Endometrium (tissue), 2 donors: ENCODE results near the gene AGAP1.

Experiments used
- FAIRE-seq: peaks from 2 replicates; lab custom pipeline; 2012; peaks lifted over from hg19 to GRCh38; lab: Jason Lieb, UNC
- donor health status: control.
- donor health status: control.

The AGAP1 gene

GRCh38 chr2:235712176-235712575 lies 218.3 kb downstream of the AGAP1 start:
- FAIRE-seq: no peak

DNA sequence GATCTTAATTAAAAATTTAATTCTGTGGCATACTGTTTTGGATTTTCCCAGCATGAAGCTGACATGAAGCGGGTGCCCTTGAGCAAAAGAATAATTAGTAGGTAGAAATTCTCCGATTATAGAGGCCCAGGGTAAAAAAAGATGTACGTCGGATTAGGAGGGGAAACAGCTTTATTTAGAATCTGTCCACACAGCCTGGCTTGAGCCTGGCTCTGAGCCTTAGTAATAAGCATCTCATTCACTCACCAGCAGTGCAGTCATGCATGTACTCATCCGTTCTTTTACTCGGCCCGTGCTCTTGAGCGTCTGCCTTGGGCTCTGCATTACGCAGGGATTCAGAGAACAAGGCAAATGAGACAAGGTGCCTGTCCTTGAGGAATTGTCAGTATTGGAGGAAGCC lies 219.3 kb downstream of the AGAP1 start:
- FAIRE-seq: no peak

GRCh38 chr2:235715601-235716000 lies 221.8 kb downstream of the AGAP1 start:
- no peak for FAIRE-seq

DNA sequence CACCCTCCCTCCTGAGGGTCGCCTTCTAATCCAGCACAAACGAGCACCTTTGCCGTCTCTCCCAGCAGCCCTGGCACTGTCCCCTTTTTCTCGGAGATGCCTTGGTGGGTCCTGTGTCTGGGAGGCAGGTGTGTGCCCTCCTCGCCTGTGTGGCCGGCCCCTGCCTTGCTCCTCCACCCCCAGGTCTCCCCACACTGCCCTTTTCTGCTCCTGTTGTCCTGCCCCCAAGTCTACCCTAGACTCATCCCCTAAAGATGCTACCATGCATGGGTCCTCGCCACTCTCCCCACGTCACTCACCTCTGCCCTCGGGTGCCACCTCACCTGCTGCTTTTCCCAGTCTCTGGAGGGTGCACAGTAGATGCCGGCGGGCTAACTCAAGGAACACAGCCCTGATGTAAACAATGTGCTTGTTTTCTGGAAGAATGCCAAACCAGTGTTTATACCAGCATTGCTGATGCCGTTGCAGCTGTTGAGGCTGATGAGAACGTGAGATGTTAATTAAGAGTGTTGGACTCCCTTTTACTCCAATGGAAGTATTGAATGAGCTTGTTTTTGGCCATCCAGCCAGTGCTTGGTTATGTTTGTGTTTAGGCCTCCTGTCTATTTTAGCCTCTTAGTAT lies 223.1 kb downstream of the AGAP1 start:
- FAIRE-seq: no peak

DNA sequence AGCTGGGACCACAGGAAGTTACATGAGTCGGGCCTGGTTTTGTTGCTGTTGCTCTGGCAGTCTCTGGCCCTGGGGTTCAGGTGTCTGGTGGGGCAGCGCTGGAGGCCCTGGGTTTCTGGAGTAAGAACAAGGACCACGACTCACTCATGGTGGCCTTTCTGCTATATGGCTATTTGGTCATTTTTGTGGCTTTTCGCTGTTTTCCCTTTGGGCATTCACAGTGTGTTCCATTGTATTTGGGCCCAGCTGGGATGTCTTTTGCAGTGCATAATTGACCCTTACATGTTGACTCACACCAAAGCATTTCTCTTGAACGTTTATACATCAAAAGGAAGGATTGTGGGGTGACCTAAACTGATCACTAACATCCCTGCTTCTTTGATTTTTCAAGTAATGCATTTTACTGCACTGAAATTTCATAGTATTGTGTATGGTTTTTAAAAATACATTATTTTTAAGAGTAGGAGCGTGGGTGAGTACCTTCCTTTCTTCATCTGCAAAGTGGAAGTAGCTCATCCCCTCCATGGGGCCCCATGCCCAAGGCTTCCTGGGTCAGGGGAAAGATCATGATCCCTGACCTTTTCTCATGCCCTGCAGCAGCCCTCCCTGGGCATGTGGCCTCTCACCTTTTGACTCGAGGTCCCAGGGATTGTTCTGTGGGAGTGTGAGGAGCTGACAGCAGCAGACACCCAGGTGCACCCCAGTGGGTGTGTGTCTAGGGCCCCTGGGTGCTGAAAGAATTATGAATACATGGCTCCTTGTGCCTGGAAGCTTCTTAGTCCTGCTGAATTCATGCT lies 225.5 kb downstream of the AGAP1 start:
- FAIRE-seq: no peak

DNA sequence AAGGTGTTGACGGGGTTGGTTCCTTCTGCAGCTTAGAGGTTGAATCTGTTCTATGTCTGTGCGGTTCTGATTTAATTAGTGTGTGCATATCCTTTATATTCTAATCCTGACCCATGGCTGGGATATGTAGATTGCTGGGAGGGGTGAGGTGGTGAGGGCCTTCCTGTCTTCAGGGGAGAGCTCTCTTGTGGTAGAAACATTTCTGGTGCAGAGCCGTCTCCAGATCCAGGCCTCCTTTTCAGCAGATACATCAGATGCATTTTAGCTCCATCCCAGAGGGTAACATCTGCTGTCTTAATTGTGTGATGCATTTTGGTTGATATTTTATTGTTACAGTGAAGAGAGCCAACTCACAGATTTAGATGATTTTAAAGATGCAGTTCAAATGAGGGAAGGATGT lies 227.8 kb downstream of the AGAP1 start:
- FAIRE-seq: no peak

- FAIRE-seq: no peak
Measured at GRCh38 chr2:235722869-235723268, 229.0 kb downstream of the AGAP1 start.

DNA sequence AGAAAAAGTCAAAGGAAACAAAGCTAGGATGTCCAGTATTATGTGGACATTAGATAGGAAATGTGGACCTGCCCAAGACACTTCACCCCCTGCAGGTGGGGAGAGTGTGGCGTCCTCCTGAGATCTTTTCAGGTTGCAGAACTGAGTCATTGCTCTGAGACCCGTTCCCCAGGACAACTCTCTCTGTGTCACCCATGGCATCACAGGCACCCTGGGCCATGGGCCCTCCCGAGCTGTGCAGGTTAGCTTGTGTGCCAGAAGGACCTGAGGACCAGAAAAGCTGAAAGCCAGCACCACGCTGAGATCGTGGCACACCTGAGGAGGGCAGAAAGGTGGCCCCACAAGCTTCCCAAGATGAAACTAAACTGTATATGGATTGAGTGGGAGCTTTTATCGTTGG lies 229.5 kb downstream of the AGAP1 start:
- FAIRE-seq: no peak

DNA sequence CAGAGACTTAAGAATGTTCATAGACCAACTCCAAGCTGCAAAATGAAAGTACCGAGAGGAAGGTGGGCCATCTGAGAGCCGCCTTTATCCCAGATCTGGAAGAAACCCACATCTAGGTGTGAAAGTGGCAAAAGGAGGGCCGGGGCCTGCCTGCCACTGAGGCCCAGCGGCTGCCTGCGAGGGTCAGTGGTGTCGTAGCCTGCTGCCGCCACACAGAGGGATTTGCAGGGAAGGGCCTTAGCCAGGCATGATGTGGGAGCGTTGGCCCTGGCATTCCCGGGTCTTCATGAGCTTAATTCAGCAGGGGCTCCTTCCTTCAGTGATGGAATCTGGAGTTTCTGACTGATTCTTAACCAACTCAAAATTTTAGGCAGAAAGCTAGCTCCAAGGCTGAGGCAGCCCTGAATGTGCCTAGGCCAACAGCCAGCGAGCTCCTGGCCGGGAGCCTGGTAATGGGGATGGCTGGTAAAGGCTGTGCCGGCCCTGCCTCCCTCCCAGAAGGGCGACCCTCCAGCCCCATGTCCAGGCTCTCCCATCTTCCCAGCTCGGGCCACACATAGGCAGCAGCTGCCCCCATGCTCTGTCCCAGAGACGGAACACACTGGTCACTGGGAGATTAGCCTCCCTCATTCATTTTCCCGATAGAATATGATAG lies 230.1 kb downstream of the AGAP1 start:
- FAIRE-seq: no peak

- peak; percentile 85 for FAIRE-seq
Measured at GRCh38 chr2:235725016-235725489, 231.2 kb downstream of the AGAP1 start.

GRCh38 chr2:235725841-235726240 lies 232.0 kb downstream of the AGAP1 start:
- FAIRE-seq: no peak

DNA sequence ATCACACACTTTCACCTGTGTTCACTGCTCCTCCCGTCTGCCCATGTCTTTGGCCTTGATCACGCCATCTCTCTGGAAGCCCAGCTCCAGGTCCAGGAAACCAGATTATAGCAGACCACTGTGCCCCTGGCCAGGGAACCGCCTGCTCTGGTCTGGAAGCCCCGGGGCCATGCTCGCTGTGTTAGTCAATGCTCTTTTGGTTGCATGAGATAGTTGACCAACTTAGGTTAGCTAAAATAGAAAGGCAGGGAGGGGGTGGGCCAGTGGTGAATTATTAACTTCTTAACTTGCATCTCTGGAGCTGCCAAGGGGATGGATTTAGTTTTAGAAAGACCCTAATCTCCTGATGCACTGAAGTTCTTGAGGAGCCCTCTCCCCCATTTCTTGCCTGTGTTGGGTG lies 232.7 kb downstream of the AGAP1 start:
- no peak for FAIRE-seq

- no peak for FAIRE-seq
Measured at GRCh38 chr2:235727174-235727573, 233.3 kb downstream of the AGAP1 start.

GRCh38 chr2:235727891-235728799 lies 234.3 kb downstream of the AGAP1 start:
- no peak for FAIRE-seq

DNA sequence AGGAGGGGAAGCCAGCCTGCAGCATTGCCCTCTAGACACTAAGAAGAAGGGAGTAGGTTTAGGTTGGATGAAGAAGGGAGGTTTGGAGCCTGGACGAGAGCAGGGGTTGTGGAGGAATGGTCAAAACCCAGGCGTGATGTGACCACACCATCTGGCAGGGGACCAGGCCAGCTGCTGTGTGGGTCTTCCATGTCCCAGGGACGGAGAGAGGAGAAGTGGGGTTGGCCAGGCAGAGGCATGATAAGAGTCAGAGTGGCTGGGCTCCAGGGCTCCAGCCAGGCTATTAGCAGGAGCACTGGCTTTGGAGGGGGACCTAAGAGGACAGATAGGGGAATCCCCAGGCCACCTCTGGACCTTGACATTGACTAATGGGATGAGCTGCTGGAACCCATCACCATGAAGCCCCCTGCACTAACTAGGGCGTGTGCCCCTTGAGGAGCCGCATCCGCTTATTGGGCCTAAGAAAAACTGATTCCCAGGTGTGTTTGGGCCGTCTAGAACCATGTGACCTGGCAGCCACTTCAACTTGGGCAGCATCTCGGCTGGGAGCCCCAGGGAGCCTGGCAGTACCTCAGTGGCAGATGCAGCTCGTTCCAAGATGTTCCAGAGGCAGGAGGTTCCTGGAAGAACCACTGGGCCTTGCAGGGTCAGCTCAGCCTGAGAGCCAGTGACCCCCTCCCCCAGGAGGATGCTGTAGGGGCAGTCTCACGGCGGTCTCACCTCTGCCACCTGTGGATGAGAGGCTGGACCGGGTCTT lies 235.1 kb downstream of the AGAP1 start:
- FAIRE-seq: no peak

GRCh38 chr2:235729557-235729947 lies 235.7 kb downstream of the AGAP1 start:
- FAIRE-seq: no peak

DNA sequence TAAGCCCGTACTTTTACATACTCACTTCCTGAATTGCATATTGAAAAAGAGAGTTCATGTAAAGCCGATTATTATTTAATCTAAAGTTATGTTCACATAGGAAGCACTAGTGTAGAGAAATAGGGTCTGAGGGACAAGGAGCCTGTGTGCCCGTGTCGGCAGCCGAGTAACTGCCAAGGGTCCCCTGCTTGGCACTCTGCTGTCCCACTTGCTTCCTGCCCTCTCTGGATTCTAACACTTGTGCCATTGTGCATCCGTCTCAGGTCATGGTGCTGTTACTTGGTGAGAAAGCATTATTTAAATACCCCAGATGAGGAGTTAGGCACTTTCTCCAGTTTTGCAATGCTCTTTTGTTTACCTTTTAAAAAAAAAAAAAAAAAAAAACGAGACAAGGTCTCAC lies 236.3 kb downstream of the AGAP1 start:
- no peak for FAIRE-seq

DNA sequence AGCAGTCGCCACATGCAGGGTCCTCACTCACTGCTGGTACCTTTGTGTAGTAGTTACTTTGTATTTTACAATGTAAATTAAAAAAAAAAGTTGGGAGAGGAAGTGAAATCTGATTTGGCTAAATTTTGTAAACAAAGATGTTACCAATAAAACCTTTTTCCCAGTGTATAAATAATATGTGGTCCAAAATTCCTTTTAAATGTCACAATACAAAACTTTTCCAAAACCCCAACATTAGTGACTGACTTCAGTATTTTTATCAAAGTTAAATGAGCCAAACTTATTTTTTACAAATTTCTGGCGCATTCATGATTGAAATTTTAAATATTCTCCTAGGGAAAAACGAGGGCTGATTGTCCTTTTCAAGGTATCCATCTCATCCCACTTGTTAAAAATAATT lies 239.9 kb downstream of the AGAP1 start:
- FAIRE-seq: peak; percentile 54

GRCh38 chr2:235734168-235734567 lies 240.3 kb downstream of the AGAP1 start:
- no peak for FAIRE-seq

DNA sequence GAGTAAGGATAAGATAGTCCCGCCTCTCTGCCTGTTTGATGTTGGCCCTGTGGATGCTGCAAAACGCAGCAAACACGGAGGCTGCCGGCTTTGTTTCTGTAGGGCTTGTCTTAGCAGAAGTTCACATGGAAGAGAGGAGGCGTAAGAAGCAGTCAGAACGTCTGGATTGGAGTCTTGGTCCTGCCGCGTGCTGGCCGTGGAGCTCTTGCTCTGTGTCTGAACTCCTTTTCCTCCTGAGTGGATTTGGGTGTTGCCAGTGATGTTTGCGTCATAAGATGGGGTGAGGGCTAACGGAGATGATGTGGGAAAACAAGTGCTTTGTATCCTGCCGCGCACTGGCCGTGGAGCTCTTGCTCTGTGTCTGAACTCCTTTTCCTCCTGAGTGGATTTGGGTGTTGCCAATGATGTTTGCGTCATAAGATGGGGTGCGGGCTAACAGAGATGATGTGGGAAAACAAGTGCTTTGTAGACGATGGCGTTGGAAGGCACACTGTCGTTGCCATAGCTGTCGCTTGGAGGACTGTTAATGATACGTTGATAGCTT lies 240.9 kb downstream of the AGAP1 start:
- FAIRE-seq: no peak

DNA sequence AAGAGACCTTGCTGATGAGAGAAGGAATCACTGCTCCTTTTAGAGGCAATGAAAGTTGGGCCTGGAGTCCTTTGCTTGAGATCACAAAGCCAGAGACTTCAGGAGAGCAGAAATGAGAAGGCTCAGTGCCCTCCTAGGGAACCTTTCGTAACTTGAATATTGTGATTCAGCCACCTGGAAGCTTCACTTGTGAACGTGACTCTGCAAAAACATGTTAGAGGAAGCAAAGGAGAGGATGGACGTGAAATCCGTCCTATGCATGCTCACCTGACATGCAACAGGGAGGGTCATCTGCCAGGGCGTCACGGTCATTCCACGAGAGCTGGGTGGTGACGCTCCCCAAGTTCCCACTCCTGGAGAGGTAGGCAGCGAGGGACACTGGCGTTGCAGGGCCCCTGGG lies 243.6 kb downstream of the AGAP1 start:
- FAIRE-seq: no peak
